Activated CD8-positive, alpha-beta T cell treated with anti-CD3 and anti-CD28 coated beads, Interleukin-2, amount 10 ng/mL, durations not matched to agents 7 days and 5 days (primary cell): Measurements from ENCODE around the gene CAPN14. TPM values are rescaled to one million over a fixed set of nuclear protein-coding genes. Genes with fewer than 3 reads are reported as not detected.
"Not testable (repeated sequence)": the region's sequence is repeated elsewhere in the genome, so short reads cannot be mapped to it uniquely, and the experiment has no call there.

Experiments
- ATAC-seq: fragments of 150-1000 bp; cut with Tn5 transposase; one replicate; pipeline ENCODE4 v1.10.0; 2021; ENCODE audit warnings: moderate library complexity
- CTCF ChIA-PET: fragments of 350-600 bp; sonication (Branson Sonifier 250); formaldehyde crosslinking; loops from one replicate; lab custom pipeline; 2021; ENCODE audit warnings: antibody characterized with exemption; lab: Charles Lee
- POLR2A ChIA-PET: fragments of 350-600 bp; sonication (Branson Sonifier 250); formaldehyde crosslinking; loops from one replicate; lab custom pipeline; 2021; ENCODE audit warnings: antibody characterized with exemption; lab: Charles Lee
- DNase-seq: peaks from one replicate; pipeline ENCODE4 v3.0.0-alpha.2; 2020
- H3K27ac Mint-ChIP-seq: one replicate; pipeline ENCODE4 v1.8.0; 2021; ENCODE audit warnings: mild to moderate bottlenecking, mixed read lengths
- H3K27me3 Mint-ChIP-seq: one replicate; pipeline ENCODE4 v1.8.0; 2021; ENCODE audit warnings: low read depth, mixed read lengths
- H3K36me3 Mint-ChIP-seq: one replicate; pipeline ENCODE4 v1.8.0; 2021; ENCODE audit warnings: low read depth, mixed read lengths
- H3K4me1 Mint-ChIP-seq: one replicate; pipeline ENCODE4 v1.8.0; 2021; ENCODE audit warnings: low read depth, mixed read lengths
- H3K4me3 Mint-ChIP-seq: one replicate; pipeline ENCODE4 v1.8.0; 2021; ENCODE audit warnings: mild to moderate bottlenecking, mixed read lengths
- H3K9me3 Mint-ChIP-seq: one replicate; pipeline ENCODE4 v1.8.0; 2022; ENCODE audit warnings: mixed read lengths; ENCODE audit not compliant: insufficient read depth
- total RNA-seq, 2 experiments: library from RNA; stranded (reverse); gene quantifications; one replicate each; pipeline ENCODE4 v1.2.3, GENCODE V29; 2021

CAPN14 gene
- total RNA-seq, 2 experiments from 2014 or later: not detected

DNA sequence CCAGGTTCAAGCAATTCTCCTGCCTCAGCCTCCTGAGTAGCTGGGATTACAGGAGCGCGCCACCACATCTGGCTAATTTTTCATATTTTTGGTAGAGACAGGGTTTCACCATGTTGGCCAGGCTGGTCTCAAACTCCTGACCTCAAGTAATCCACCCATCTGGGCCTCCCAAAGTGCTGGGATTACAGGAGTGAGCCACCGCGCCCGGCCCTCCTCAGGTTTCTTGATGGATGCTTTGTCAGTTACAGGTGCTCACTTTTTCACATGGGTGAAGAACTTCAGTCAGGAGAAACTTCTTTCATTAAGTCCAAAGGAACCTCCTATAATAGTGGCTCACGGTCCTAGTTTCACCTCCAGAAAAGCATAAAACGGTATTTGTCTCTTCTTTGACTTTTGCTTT, 33.3 kb downstream of the CAPN14 start:
- ATAC-seq, H3K4me1 Mint-ChIP-seq, H3K9me3 Mint-ChIP-seq, CTCF ChIA-PET, H3K27ac Mint-ChIP-seq, H3K36me3 Mint-ChIP-seq, POLR2A ChIA-PET, H3K27me3 Mint-ChIP-seq, H3K4me3 Mint-ChIP-seq, DNase-seq: not testable (repeated sequence)

DNA sequence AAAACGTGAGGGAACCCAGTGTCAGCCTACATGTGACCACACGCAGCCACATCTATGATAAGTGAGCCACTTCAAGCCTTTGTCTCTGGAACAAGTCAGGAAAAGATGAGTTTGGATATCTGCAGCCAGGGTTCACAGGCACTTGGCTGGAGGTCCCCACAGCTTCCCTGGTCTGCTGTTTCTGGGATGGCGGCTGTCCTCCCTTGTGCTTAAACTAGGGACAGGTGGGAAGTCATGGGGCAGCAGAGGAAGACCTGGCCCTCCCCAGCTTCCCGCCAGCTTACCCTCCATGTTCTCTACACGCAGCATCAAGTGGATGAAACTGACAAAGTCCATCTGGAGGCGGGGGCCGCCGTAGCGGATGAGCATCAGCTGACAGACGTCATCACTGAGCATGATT, 40.6 kb downstream of the CAPN14 start:
- Mint-ChIP-seq H3K4me1 (no peaks in the 10 kb centered on the region), H3K9me3 (no peaks in the 10 kb centered on the region), H3K27me3 (no peaks in the 10 kb centered on the region), H3K36me3 (no peaks in the 10 kb centered on the region), H3K4me3 (no peak overlapping the region), H3K27ac (no peak overlapping the region)
- ATAC-seq (no peak), DNase-seq (no peak)
- ChIA-PET POLR2A (no interaction called here), CTCF (interaction anchor here (1.5 kb wide), 1 partner anchor 465 kb away, joined by 3 read pairs; no protein-coding TSS in a partner anchor)

DNA sequence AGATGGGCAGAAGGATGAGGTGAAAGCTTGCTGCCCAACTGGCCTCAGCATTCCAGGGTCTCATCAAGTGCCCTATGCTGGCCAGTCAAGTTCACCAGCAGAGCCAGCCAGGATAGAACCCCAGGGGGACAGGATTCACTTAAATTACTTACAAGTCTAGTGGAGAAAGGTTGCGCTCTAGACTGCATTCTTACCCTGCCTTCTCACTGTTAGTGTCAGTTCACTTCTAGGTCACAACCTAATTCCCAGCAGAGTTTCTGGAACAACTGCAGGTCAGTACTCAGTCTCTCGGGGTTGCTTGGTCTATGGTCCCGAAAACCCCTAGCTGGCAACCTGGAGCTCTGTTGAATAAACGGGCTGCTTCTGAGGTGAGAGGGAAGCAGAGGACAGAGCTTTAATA, 46.2 kb downstream of the CAPN14 start:
- H3K27ac Mint-ChIP-seq: no peak overlapping the region
- H3K36me3 Mint-ChIP-seq: no peaks in the 10 kb centered on the region
- no peaks in the 10 kb centered on the region for H3K27me3 Mint-ChIP-seq
- ChIA-PET CTCF (interaction anchor here (1.1 to 3.0 kb wide), 8 partner anchors 8 to 457 kb away, joined by 3 to 83 read pairs (median 9); partner anchors contain the start of gene GALNT14), POLR2A (no interaction called here)
- ATAC-seq: no peak
- DNase-seq: no peak
- no peak overlapping the region for H3K4me3 Mint-ChIP-seq
- no peaks in the 10 kb centered on the region for H3K9me3 Mint-ChIP-seq
- H3K4me1 Mint-ChIP-seq: peaks cover 4% of the 10 kb centered on the region

DNA sequence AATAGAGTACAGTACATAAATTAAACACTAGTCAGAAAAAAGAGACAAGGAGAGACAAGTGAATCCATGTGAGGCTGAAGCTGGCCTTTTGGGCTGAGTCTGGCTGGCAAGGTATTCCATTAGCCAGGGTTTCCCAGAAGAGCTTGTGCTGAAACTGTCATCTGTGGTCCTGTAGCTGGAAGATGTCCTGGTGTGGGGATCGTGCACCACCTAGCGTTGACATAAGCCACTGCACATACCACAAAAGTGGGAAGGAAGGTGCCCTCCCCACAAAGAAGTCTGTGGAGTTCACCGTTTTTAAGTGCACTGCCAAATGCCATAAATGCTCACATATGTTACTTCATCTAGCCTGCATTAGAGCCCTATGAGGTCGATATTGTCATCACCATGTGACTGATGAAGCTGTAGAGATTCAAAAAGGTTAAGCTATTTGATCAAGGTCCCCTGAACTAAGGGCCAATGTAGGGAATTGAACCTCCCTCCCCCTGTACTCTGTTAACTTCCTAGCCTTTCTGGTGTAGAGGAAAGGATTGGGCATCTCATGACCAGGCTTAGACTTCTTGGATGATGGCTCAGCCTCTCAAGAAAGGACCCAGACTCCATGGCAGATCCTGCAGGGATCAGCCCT, 47.1 kb downstream of the CAPN14 start:
- H3K36me3 Mint-ChIP-seq: no peaks in the 10 kb centered on the region
- ATAC-seq (peak; percentile 79), DNase-seq (peak; percentile 67)
- no peak overlapping the region for H3K27ac Mint-ChIP-seq
- H3K4me1 Mint-ChIP-seq: peaks cover 5% of the 10 kb centered on the region
- ChIA-PET POLR2A (no interaction called here), CTCF (interaction anchor here (0.6 to 3.0 kb wide), 42 partner anchors 8 to 1061 kb away, joined by 3 to 83 read pairs (median 4); partner anchors contain the start of genes CAPN14, EHD3 and GALNT14)
- H3K4me3 Mint-ChIP-seq: no peak overlapping the region
- H3K9me3 Mint-ChIP-seq: no peaks in the 10 kb centered on the region
- H3K27me3 Mint-ChIP-seq: no peaks in the 10 kb centered on the region

DNA sequence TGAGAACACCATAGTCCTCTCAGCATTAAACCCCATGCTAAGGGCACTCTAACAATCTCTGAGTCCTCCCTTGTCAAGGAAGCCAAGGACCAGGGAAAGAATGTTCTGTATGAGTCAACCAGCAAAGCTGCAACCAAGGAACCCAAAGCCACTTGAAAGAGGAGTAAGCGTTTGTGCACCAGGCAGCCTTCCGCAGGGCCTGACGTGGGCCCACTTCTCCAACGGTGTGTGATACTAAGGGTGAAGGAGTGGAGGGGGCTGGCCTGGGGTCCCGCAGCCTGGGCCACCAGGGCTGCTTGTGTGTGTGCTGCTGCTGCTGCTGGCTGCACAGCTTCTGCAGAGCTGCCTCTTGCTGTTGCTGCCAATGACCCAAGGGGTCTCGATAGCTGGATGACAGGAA, 49.0 kb downstream of the CAPN14 start:
- Mint-ChIP-seq H3K36me3 (no peaks in the 10 kb centered on the region), H3K4me1 (peaks cover 10% of the 10 kb centered on the region), H3K27ac (no peak overlapping the region), H3K9me3 (no peaks in the 10 kb centered on the region), H3K27me3 (no peaks in the 10 kb centered on the region), H3K4me3 (no peak overlapping the region)
- no peak for ATAC-seq
- peak; percentile 22 for DNase-seq
- POLR2A ChIA-PET: no interaction called here
- CTCF ChIA-PET: interaction anchor here (0.8 to 3.0 kb wide), 6 partner anchors 30 to 456 kb away, joined by 3 to 13 read pairs (median 6); partner anchors contain the start of gene GALNT14

DNA sequence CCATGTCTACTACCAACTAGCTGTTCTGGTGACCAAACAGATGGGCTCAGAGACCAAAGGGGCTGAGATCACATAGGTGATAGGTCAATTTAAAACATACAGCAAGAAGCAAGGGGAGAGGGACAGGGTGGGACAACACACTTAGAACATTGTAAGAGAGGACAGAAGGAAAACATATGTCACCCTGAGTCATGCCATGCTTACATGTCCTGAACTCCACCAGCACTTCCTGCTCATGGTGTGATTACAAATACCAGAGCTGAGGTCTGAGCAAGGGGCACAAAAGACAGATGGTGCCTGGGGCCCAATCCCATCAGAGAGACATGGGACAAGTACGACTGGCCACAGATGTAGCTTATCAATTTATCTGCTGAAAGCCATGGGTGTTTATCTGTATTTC, 50.4 kb downstream of the CAPN14 start:
- H3K4me1 Mint-ChIP-seq: peaks cover 10% of the 10 kb centered on the region
- ATAC-seq (no peak), DNase-seq (no peak)
- H3K9me3 Mint-ChIP-seq: no peaks in the 10 kb centered on the region
- ChIA-PET POLR2A (no interaction called here), CTCF (interaction anchor here (1.3 to 3.1 kb wide), 2 partner anchors 452 to 455 kb away, joined by 6 to 14 read pairs; no protein-coding TSS in a partner anchor)
- H3K27me3 Mint-ChIP-seq: no peaks in the 10 kb centered on the region
- no peaks in the 10 kb centered on the region for H3K36me3 Mint-ChIP-seq
- H3K27ac Mint-ChIP-seq: no peak overlapping the region
- H3K4me3 Mint-ChIP-seq: no peak overlapping the region

DNA sequence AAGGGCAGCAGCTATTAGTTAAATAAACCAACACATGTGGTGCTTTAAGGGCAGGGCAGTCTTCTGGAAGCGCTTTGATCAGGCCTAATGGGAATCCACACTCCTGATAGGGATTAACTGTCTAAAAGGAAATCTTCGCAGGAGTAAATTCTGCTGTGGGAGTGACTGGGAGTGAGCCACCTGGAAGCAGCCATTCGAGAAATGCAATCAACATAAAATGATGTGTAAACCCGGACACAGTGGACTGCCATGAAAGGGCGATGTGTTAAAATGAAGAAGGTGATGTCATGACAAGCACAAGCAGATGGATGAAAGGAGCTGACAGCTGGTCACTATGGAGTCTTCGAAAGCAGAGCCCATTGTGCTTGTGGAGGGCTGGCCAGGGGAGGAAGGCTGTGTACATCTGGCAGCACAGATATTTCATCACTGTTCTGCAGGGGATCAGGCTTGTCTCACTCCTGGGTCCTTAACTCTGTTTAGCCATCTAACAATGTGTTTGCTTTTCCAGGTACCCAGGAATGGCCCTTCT, 54.2 kb downstream of the CAPN14 start:
- POLR2A ChIA-PET: no interaction called here

DNA sequence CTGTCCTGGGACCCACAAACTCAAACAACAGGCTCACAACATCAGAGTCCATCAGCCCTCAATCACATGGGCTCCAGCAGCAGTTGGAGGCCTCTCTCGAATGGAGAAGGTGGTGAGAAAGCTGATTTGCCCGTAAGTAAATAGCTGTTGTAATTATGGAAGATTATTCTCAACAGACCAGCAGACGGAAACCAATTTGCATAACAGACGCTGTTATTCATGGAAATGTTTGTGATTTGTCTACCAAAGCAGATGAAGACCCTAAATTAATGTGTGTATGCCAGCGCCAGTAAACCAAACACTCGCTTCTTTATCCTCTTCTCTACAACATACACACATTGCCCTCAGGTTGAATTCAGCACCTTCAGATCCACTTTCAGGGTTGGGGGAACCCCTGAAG, 55.7 kb downstream of the CAPN14 start:
- H3K27ac Mint-ChIP-seq: no peak overlapping the region
- ATAC-seq (no peak), DNase-seq (no peak)
- H3K9me3 Mint-ChIP-seq: no peaks in the 10 kb centered on the region
- peaks cover 6% of the 10 kb centered on the region for H3K4me1 Mint-ChIP-seq
- no peak overlapping the region for H3K4me3 Mint-ChIP-seq
- ChIA-PET POLR2A (no interaction called here), CTCF (interaction anchor here (1.0 to 1.6 kb wide), 2 partner anchors 8 to 450 kb away, joined by 4 to 8 read pairs; no protein-coding TSS in a partner anchor)
- H3K27me3 Mint-ChIP-seq: no peaks in the 10 kb centered on the region
- H3K36me3 Mint-ChIP-seq: no peaks in the 10 kb centered on the region

More for the DNA sequence above, 54.2 kb downstream of the CAPN14 start:
- Mint-ChIP-seq H3K4me3 (no peak overlapping the region), H3K36me3 (no peaks in the 10 kb centered on the region), H3K27ac (no peak overlapping the region), H3K9me3 (no peaks in the 10 kb centered on the region), H3K4me1 (peaks cover 10% of the 10 kb centered on the region), H3K27me3 (no peaks in the 10 kb centered on the region)
- CTCF ChIA-PET: interaction anchor here (1.1 to 1.6 kb wide), 3 partner anchors 8 to 451 kb away, joined by 3 to 8 read pairs (median 6); no protein-coding TSS in a partner anchor
- ATAC-seq (no peak), DNase-seq (no peak)

DNA sequence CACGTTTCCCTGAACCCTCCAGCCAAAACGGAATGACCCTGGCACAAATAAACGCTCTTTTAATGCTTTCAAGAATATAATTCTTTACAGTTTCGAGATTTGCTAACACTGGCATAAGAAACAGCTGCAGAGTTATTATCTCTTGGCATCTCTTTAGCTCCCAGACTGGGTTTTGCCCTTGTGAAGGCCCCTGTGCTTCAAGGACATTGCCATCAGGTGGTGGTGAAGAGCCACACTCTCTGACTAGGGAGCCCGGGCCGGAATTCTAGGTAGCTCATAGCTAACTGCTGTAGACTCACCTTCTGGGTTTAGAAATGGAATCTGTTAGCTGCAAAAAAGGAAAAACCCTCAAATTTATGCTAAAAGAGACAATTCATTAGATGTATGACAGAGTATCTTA, 65.8 kb downstream of the CAPN14 start:
- Mint-ChIP-seq H3K27me3 (peaks cover 11% of the 10 kb centered on the region), H3K4me3 (no peak overlapping the region), H3K36me3 (no peaks in the 10 kb centered on the region), H3K4me1 (no peaks in the 10 kb centered on the region), H3K27ac (no peak overlapping the region), H3K9me3 (no peaks in the 10 kb centered on the region)
- ATAC-seq (no peak), DNase-seq (no peak)
- POLR2A ChIA-PET: no interaction called here
- CTCF ChIA-PET: interaction anchor here (3.3 kb wide), 1 partner anchor 19 kb away, joined by 16 read pairs; no protein-coding TSS in a partner anchor

DNA sequence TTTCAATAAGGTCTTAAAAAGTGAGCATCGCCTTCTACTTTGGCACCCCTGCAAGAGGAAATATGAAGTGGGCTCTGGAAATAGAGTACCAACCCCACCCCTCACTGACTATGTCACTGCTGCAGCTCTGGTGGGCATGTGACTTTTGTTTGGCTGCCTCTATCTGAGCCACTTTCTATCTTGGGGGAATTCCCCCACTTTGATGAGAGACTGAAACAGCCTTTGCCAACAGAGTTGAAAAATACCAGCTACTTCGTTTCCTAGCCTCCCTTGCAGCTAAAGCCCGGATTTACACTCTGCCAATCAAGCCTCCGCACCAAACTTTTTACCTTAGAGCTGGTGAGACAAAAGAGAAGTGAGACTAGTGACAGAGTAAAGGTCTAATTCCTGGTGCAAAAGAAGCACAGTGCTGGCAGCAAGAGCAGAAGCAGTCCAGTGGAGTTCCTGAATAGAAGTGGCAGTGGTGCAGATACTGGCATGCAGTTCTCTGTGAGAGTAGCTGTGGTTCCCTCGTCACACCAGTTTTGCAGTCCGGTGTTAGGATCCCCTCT, 67.1 kb downstream of the CAPN14 start:
- ATAC-seq (no peak), DNase-seq (no peak)
- ChIA-PET POLR2A (no interaction called here), CTCF (interaction anchor here (0.6 to 3.3 kb wide), 2 partner anchors 20 to 1805 kb away, joined by 3 to 16 read pairs; no protein-coding TSS in a partner anchor)
- Mint-ChIP-seq H3K27me3 (peaks cover 15% of the 10 kb centered on the region), H3K36me3 (no peaks in the 10 kb centered on the region), H3K4me3 (no peak overlapping the region), H3K4me1 (no peaks in the 10 kb centered on the region), H3K27ac (no peak overlapping the region), H3K9me3 (no peaks in the 10 kb centered on the region)

DNA sequence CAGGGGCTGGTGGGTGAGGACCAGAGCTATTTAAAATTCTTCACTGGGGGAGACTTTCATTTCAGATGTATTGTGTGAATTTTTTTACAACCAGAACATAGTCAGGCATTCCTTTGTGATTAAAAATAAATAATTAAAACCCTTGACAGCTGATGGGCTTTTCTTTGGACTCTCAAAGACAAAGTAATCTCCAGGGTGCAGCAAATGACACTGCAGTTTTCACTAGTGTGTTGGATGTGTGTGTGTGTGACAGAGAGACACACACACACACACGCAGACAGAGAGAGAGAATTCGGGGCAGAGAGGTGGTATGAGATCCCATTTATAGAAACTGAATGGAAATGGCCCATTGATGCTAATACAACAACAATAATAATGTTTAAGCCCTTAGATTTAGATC, 68.8 kb downstream of the CAPN14 start:
- no peak overlapping the region for H3K27ac Mint-ChIP-seq
- H3K4me3 Mint-ChIP-seq: no peak overlapping the region
- no peaks in the 10 kb centered on the region for H3K36me3 Mint-ChIP-seq
- no peaks in the 10 kb centered on the region for H3K9me3 Mint-ChIP-seq
- ChIA-PET CTCF (no interaction called here), POLR2A (no interaction called here)
- no peak for ATAC-seq
- H3K27me3 Mint-ChIP-seq: peaks cover 16% of the 10 kb centered on the region
- H3K4me1 Mint-ChIP-seq: no peaks in the 10 kb centered on the region
- no peak for DNase-seq

DNA sequence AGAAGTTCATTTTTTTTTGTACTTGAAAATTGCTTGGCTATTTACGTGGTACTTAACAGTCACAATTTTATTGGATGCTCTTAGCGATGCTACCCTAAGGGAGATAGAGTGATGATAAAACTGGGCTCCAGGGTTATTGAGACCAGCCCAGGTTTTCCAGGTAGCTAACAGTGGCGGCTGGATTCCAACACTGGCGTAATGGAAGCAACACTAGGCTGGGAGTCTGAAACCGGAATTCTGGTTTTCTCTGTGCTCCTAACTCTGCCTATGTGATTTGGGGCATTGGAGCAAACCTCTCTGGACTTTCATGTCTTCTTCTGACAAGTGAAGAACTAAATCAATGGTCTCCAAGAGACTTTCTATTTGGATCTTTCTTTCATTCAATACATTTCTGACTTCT, 69.7 kb downstream of the CAPN14 start:
- Mint-ChIP-seq H3K27ac (no peak overlapping the region), H3K4me3 (no peak overlapping the region), H3K27me3 (peaks cover 16% of the 10 kb centered on the region), H3K4me1 (no peaks in the 10 kb centered on the region), H3K36me3 (no peaks in the 10 kb centered on the region), H3K9me3 (no peaks in the 10 kb centered on the region)
- DNase-seq (no peak), ATAC-seq (no peak)
- CTCF ChIA-PET: no interaction called here
- POLR2A ChIA-PET: no interaction called here
